NCI-H748 treated with DMSO at 0.1 percent for 48 hours (cell line): ENCODE data around the gene CCDC88C.

Experiments used
- DNase-seq: peaks from one replicate; lab custom pipeline; 2025; lab: John Stamatoyannopoulos, UW

Gene CCDC88C

GRCh38 chr14:91363776-91364523, 53.7 kb downstream of the CCDC88C start:
- DNase-seq = no peak

DNA sequence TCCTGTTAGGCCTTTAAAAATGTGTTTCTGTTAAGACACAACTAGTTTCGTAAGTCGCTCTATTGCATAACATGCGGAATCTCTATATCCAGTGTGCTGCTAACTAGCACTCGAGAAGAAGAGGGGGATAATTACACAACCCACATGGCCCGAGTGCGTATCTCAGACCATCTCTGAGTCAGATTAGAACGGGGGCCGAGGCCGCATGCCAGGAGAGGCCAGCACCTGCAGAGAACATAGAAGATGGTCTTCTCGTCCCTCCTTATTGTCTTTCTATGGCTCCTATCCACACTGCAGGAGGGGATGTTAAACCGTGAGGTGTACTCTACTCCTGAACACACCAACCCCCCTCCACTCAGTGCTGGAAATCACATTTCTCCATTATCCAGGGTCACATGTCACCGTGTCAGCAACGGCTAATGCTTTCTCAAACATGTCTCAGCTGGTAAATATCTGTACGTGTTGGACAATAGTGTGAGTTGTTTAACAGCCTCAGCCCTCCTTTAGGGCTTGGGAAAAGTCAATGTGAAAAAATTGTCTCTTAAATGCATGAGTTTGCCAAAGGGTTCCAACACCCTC, 56.3 kb downstream of the CCDC88C start:
- peak; percentile 90 for DNase-seq

DNA sequence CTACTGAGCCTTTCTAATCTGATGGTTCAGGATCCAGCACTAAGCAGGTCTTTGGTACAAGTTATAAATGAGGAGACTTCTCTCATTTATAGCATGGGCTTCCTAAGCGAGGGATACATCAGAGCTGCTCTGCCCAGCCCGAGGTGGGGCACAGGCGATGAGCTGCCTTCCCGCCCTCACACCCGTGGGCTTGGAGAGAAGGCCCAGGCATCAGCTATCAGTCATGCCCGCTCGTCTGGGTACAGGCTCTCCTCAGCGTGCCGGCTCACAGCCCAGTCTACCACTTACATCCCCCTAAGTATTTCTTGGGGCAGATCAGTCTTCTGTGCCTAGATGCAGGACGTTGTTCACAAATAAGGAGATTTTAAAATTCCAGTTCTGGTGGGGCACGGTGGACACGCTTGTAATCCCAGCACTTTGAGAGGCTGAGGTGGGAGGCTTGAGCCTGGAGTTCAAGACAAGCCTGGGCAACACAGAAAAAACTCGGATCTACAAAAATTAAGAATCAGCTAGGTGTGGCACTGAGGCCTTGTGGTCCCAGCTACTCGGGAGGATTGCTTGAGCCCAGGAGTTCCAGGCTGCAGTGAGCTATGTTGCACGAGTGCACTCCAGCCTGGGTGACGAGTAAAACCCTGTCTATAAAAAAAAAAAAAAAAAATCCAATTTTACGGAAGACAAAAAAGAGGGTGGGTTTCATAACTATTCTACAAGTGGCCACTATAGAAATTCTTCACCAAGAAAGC, 57.0 kb downstream of the CCDC88C start:
- DNase-seq = no peak

- DNase-seq = no peak
Observed at GRCh38 chr14:91358654-91359220, 58.9 kb downstream of the CCDC88C start.

DNA sequence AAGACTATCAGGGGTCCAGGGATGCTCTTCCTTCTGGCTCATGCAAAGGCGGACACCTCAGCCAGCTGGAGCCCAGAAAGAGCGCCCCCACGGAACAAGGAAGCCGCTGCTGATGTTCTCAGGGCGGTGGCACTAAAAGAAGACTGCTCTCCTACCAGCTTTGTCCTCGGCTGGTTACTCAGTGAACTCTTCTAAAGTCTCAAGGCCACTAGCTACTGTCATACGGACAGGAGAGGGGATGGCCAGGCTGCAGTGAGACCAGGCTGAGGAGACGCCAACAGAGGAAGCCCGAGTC, 59.6 kb downstream of the CCDC88C start:
- DNase-seq = no peak

DNA sequence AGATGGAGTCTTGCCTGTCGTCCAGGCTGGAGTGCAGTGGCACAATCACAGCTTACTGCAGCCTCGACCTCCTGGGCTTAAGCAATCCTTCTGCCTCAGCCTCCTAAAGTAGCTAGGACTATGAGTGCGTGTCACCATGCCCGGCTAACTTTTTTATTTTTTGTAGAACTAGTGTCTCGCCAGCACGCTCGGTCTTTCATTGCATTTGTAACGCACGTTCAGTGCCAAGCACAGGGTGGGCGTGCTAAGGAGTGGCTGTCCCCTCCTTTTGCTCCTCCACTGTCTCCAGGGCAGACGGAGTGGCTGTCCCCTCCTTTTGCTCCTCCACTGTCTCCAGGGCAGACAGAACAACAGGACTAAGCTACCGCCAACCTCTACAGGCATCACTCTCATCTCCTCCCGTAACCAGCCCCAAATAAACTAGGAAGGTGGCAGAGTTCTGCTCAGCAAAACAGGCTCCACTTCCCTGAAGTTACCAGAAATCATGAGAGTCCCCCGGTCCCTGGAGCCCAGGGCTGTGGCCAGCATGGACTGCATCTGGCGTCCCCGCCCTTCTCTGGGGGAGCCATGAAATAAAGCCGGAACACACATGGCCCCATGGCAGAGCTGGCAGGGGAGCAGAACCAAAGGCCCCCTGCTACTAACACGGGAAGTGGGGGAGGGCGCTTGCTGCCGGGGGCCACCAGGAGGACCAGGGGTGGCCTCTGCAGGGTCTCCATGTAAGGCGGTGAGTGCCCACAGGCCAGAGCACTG, 60.2 kb downstream of the CCDC88C start:
- no peak for DNase-seq

- no peak for DNase-seq
Observed at GRCh38 chr14:91356181-91356763, 61.3 kb downstream of the CCDC88C start.

DNA sequence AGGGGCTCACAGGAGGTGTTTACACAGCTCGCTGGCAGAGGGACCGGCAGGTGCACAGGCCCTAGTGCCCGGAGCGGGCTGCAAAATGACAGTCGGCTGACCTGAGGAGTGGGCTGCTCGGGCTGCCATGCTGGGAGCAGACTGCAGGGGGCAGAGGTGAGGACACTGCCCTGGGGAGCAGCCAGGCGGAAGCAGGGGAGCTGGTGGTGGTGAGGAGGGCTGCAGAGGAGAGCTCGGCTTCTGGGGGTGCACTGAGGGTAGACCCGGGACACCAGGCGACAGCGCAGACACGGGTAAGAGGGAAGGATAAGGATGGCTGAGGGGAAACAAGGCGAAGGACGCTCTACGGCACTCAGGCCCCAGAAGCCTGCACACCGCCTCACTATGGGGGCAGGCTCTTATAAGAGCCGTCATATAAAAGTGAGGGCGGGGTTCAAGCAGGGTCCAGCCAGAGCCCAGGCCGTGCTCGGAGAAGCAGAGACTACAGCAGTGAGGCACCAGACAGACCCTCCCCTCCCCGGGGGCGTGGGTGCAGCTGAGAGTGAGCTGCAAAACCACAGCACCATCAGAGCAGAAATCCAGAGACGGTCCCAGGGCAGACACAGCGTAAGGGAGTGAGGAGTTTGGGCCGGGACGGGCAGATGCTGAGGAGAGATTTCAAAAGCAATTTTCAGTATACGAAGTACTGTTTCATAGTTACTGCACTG, 62.5 kb downstream of the CCDC88C start:
- peak; percentile 90 for DNase-seq

- peak; percentile 64 for DNase-seq
Observed at GRCh38 chr14:91354221-91354916, 63.3 kb downstream of the CCDC88C start.

DNA sequence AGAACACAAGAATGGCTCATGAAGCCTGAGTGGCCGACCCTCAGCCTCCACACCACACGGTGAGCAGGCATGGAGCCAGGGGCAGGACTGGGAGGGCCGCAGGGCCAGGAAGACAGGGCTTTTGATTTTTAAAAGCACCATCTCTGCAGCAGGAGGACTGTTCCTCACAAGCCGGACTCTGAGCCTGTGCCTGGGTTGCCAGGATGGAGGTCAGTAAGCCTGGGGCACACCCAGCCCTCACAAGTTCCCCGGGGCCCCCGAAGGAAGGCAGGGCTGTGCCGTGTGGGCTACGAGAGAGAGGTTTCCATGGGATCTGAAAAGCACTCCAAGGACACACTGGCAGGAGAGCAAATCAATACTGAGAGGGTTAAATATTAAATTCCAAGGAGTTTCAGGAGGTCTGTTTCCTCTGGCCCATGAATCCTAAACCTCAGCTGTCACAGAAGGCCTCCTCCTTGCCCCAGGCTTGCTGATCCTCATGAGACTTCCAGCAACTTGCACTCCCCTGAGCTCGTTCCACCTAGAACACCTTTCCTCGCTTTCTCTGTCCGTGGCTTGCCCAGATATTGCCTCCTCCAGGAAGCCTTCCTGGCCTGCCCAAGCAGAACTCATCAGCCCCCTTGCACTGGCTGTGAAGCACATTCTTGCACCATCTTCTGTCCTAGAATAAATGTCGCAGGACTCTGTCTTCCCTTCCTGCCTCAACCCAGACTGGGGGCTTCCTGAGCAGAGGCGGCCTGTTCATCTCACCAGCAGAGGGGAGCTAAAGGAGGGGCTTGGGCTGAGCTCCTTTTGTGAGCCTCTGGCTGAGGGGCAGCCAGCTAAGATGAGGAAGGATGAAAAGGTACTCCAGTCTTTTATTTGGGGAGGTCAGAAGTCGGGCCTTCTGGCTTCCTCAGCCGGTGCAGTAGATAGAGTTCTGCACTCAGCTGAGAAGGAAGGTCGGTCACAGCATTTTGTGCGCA, 64.6 kb downstream of the CCDC88C start:
- no peak for DNase-seq

DNA sequence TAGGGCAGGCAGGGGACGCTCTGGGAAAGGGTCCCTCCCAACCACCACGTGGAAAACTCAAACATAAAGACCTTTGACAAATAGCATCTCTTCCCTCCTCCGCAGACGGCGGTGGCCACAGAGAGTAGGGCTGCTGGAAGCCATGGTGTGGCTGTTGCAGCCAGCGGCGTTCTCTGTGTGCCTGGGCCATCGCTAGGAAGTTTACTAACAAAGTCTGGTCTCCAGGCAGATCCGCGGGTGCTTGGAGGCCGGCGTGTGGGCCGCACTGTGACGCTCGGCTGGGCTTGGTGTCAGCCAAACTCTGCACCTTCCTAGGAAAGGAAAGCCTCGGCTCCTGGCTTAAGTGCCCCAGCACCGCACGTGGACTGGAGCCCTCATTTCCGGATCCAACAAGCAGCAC, 65.6 kb downstream of the CCDC88C start:
- no peak for DNase-seq

DNA sequence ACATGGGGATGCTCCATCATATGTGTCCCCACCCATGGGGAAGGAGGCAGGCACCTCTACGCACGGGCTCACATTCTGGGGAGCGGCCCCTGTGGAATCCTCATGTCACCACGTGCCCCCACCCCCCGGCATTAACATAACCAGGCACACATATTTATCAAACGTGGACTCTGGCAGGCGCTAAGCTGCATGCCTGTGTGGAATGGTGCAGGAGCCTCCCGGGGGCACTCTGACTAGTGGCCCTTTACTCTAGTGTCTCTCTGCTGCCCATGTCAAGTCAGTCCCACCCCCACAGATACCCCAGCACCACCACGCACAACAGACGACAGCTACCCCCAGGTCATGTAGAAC, 66.1 kb downstream of the CCDC88C start:
- DNase-seq = no peak

GRCh38 chr14:91350813-91351511, 66.7 kb downstream of the CCDC88C start:
- no peak for DNase-seq

GRCh38 chr14:91350483-91350812, 67.2 kb downstream of the CCDC88C start:
- DNase-seq = no peak

DNA sequence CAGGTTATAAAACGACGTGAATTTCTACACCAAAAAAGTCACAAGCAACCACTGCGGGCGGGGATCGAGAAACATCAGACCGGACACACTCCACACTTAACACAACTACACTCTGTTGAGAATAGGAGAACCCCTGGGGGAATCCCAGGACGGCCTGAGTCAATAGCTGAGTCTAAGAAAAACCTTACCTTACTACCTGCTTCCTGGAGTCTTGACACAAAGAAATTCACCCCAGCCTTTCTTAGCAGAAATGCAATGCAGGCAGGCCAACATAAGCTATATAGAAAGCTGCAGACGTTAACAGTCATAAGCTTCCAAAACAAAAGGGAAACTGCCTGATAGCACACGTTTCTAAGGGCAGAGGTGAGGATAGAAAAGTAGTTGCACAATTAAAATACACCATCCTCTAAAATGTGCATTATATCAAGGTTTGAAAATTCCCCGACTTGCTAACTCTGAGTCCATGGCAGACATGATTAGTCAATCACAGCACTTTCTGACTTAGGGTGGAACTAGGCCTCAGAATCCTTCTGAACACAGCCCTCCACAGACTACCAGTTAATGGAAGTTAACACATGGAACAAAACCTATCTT, 68.0 kb downstream of the CCDC88C start:
- DNase-seq = no peak

- no peak for DNase-seq
Observed at GRCh38 chr14:91348845-91349465, 68.7 kb downstream of the CCDC88C start.

DNA sequence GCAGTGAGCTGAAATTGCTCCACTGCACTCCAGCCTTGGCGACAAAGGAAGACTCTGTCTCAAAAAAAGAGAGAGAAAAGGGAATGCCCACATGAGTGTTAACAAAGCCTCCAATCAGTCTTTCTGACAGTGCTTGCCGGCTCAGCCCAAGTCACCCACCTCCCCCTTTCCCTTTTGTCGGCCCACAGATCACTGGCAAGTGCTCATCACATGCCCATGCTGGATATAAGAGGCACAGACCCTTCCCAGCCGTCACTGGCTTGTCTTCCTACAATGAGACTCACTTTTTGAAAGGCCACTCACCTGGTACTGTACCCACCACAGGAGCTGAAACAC, 70.8 kb downstream of the CCDC88C start:
- DNase-seq = no peak

DNA sequence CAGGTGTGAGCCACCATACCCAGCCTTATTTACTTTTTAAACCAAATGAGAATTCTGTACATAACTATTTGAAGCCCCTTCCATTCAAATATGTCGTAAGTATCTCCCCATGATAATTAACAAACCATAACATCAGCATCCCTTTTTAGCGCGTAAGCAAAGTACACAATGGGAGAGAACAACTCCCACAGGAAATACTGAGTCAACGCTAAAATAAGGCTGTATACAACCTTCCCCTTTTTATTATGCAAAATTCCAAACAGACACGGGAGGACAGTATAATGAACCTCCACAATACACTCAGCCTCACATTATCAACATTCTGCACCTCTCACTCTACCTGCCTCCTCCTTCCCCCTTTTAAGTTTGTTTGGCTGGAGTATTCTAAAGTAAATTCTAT, 73.5 kb downstream of the CCDC88C start:
- no peak for DNase-seq
